MM.1S (cell line): ENCODE data around the gene DAB1.

Experiments used
- DNase-seq: peaks from one replicate; pipeline ENCODE4 v3.0.0-alpha.2; 2015
- H2AFZ ChIP-seq: fragments of 300-600 bp; sonication (generic); 2 replicates; pipeline ENCODE4 v1.6.0; 2016; ENCODE audit warnings: antibody characterized with exemption, low read length
- H3F3A ChIP-seq: fragments of 300-600 bp; sonication (generic); 2 replicates; pipeline ENCODE4 v1.6.1; 2016; ENCODE audit warnings: mild to moderate bottlenecking, antibody characterized with exemption, low read length, moderate library complexity, mixed read lengths; ENCODE audit not compliant: insufficient read depth
- H3K27ac ChIP-seq: fragments of 300-600 bp; sonication (generic); 2 replicates; pipeline ENCODE4 v1.5.1; 2016; ENCODE audit warnings: mild to moderate bottlenecking, low read length
- H3K27me3 ChIP-seq: fragments of 300-600 bp; sonication (generic); replicated peaks from 2 replicates; pipeline ENCODE4 v1.6.0; 2016; ENCODE audit warnings: low read length; ENCODE audit not compliant: insufficient read depth
- H3K36me3 ChIP-seq: fragments of 300-600 bp; sonication (generic); replicated peaks from 2 replicates; pipeline ENCODE4 v1.6.1; 2016; ENCODE audit warnings: mild to moderate bottlenecking, low read length, mixed read lengths; ENCODE audit not compliant: insufficient read depth
- H3K4me1 ChIP-seq: fragments of 300-600 bp; sonication (generic); 2 replicates; pipeline ENCODE4 v1.6.1; 2016; ENCODE audit warnings: low read length, mixed read lengths
- H3K4me2 ChIP-seq: fragments of 300-600 bp; sonication (generic); 2 replicates; pipeline ENCODE4 v1.6.0; 2016; ENCODE audit warnings: low read depth, low read length
- H3K4me3 ChIP-seq: fragments of 300-600 bp; sonication (generic); 2 replicates; pipeline ENCODE4 v1.5.1; 2016; ENCODE audit warnings: low read length, mixed read lengths
- H3K79me2 ChIP-seq: fragments of 300-600 bp; sonication (generic); 2 replicates; pipeline ENCODE4 v1.6.1; 2016; ENCODE audit warnings: mixed run types, low read length, mixed read lengths
- H3K9ac ChIP-seq: fragments of 300-600 bp; sonication (generic); 2 replicates; pipeline ENCODE4 v1.6.1; 2016; ENCODE audit warnings: low read length, mixed read lengths
- H3K9me2 ChIP-seq: fragments of 300-600 bp; sonication (generic); replicated peaks from 2 replicates; pipeline ENCODE4 v1.6.1; 2016; ENCODE audit warnings: mild to moderate bottlenecking, low read length, mixed read lengths; ENCODE audit not compliant: insufficient read depth
- H3K9me3 ChIP-seq: fragments of 300-600 bp; sonication (generic); replicated peaks from 2 replicates; pipeline ENCODE4 v1.6.1; 2016; ENCODE audit warnings: mild to moderate bottlenecking, low read length, mixed read lengths; ENCODE audit not compliant: insufficient read depth
- H4K20me1 ChIP-seq: fragments of 300-600 bp; sonication (generic); 2 replicates; pipeline ENCODE4 v1.6.1; 2016; ENCODE audit warnings: mild to moderate bottlenecking, low read length, moderate library complexity, mixed read lengths; ENCODE audit not compliant: insufficient read depth
- CTCF ChIP-seq: fragments of 300-600 bp; sonication (generic); IDR thresholded peaks from 2 replicates; pipeline ENCODE4 v1.5.1; 2016; ENCODE audit warnings: antibody characterized with exemption, low read length, mixed read lengths
- EZH2 ChIP-seq: fragments of 300-600 bp; sonication (generic); optimal IDR thresholded peaks from 2 replicates; pipeline ENCODE3; 2017; ENCODE audit warnings: low read depth, mild to moderate bottlenecking, antibody characterized with exemption, low read length, mixed read lengths
- EZH2phosphoT487 ChIP-seq: fragments of 300-600 bp; sonication (generic); IDR thresholded peaks from 2 replicates; pipeline ENCODE4 v1.6.1; 2018; ENCODE audit warnings: antibody characterized with exemption, low read length

The DAB1 gene

GRCh38 chr1:57012315-57012714 is 411.5 kb downstream of the DAB1 start:
- Histone ChIP-seq H3K9me3 (no peaks in the 10 kb centered on the region), H3K79me2 (no peaks in the 10 kb centered on the region), H3K9ac (no peak overlapping the region), H3K4me3 (no peak overlapping the region), H2AFZ (no peak overlapping the region), H3K36me3 (no peaks in the 10 kb centered on the region), H3F3A (no peaks in the 10 kb centered on the region), H3K4me2 (no peak overlapping the region), H3K27me3 (no peaks in the 10 kb centered on the region), H4K20me1 (no peaks in the 10 kb centered on the region), H3K9me2 (no peaks in the 10 kb centered on the region), H3K4me1 (no peaks in the 10 kb centered on the region), H3K27ac (no peak overlapping the region)
- DNase-seq, result no peak
- TF ChIP-seq EZH2 (no peak), EZH2phosphoT487 (no peak), CTCF (no peak)

- no peak for TF ChIP-seq EZH2phosphoT487
- no peak for TF ChIP-seq CTCF
- no peak for TF ChIP-seq EZH2
- H3K36me3 ChIP-seq, result no peaks in the 10 kb centered on the region
- no peaks in the 10 kb centered on the region for H3K9me3 ChIP-seq
- H4K20me1 ChIP-seq, result no peaks in the 10 kb centered on the region
- H3K4me3 ChIP-seq, result no peak overlapping the region
- no peak overlapping the region for H2AFZ ChIP-seq
- no peak for DNase-seq
- no peaks in the 10 kb centered on the region for H3K9me2 ChIP-seq
- H3K27ac ChIP-seq, result no peak overlapping the region
- H3K27me3 ChIP-seq, result no peaks in the 10 kb centered on the region
- H3K4me2 ChIP-seq, result no peak overlapping the region
- H3K4me1 ChIP-seq, result no peaks in the 10 kb centered on the region
- no peak overlapping the region for H3K9ac ChIP-seq
- H3F3A ChIP-seq, result no peaks in the 10 kb centered on the region
- no peaks in the 10 kb centered on the region for H3K79me2 ChIP-seq
Observed at GRCh38 chr1:57010511-57010910, 413.3 kb downstream of the DAB1 start.

GRCh38 chr1:57007948-57008347 is 415.9 kb downstream of the DAB1 start:
- Histone ChIP-seq H3F3A (no peaks in the 10 kb centered on the region), H3K4me1 (no peaks in the 10 kb centered on the region), H3K9ac (no peak overlapping the region), H2AFZ (no peak overlapping the region), H3K27ac (no peak overlapping the region), H3K79me2 (no peaks in the 10 kb centered on the region), H3K4me2 (no peak overlapping the region), H3K36me3 (no peaks in the 10 kb centered on the region), H4K20me1 (no peaks in the 10 kb centered on the region), H3K9me3 (no peaks in the 10 kb centered on the region), H3K27me3 (no peaks in the 10 kb centered on the region), H3K9me2 (no peaks in the 10 kb centered on the region), H3K4me3 (no peak overlapping the region)
- no peak for DNase-seq
- TF ChIP-seq CTCF, result no peak
- no peak for TF ChIP-seq EZH2phosphoT487
- TF ChIP-seq EZH2, result no peak
